ENCODE measurements around the gene IL18.
"Not testable (repeated sequence)": the region's sequence is repeated elsewhere in the genome, so short reads cannot be mapped to it uniquely, and the experiment has no call there.

Gene IL18

GRCh38 chr11:112163875-112164685 lies at the start of gene IL18:
IL18 (minus strand) TSS chr11:112164094; CDS start chr11:112155053, 9,041 bp downstream.
- DNase-seq: no peak

- no peak for DNase-seq
These were observed 48.8 kb upstream of the IL18 start for GRCh38 chr11:112212710-112213109.

GRCh38 chr11:112212290-112212689 lies 48.4 kb upstream of the IL18 start:
- DNase-seq: no peak

GRCh38 chr11:112211536-112211935 lies 47.6 kb upstream of the IL18 start:
- DNase-seq: no peak

GRCh38 chr11:112210890-112211289 lies 47.0 kb upstream of the IL18 start:
- DNase-seq: no peak

GRCh38 chr11:112206071-112206470 lies 42.2 kb upstream of the IL18 start:
- no peak for DNase-seq

- DNase-seq: no peak
These were observed 36.4 kb upstream of the IL18 start for GRCh38 chr11:112200252-112200651.

GRCh38 chr11:112199101-112199500 lies 35.2 kb upstream of the IL18 start:
- not testable (repeated sequence) for DNase-seq

GRCh38 chr11:112196519-112197087 lies 32.7 kb upstream of the IL18 start:
- DNase-seq: no peak

GRCh38 chr11:112195951-112196351 lies 32.1 kb upstream of the IL18 start:
- DNase-seq: no peak

- not testable (repeated sequence) for DNase-seq
These were observed 31.2 kb upstream of the IL18 start for GRCh38 chr11:112195113-112195512.

- no peak for DNase-seq
These were observed 22.4 kb upstream of the IL18 start for GRCh38 chr11:112186304-112186703.

- DNase-seq: no peak
These were observed 22.0 kb upstream of the IL18 start for GRCh38 chr11:112185883-112186282.

- DNase-seq: no peak
These were observed 19.0 kb upstream of the IL18 start for GRCh38 chr11:112182867-112183266.

- no peak for DNase-seq
These were observed 15.7 kb upstream of the IL18 start for GRCh38 chr11:112179601-112180000.

GRCh38 chr11:112178936-112179335 lies 15.0 kb upstream of the IL18 start:
- no peak for DNase-seq

GRCh38 chr11:112178428-112178827 lies 14.5 kb upstream of the IL18 start:
- DNase-seq: no peak

GRCh38 chr11:112177589-112177988 lies 13.7 kb upstream of the IL18 start:
- no peak for DNase-seq

- DNase-seq: no peak
These were observed 12.2 kb upstream of the IL18 start for GRCh38 chr11:112176077-112176476.

GRCh38 chr11:112175599-112175952 lies 11.7 kb upstream of the IL18 start:
- DNase-seq: no peak

- DNase-seq: peak; percentile 83
These were observed 11.1 kb upstream of the IL18 start, which contains the start of gene BCO2 for GRCh38 chr11:112174789-112175598. BCO2 (plus strand) TSS chr11:112175512; CDS start chr11:112175602, 90 bp downstream.

- DNase-seq: no peak
These were observed 9.3 kb upstream of the IL18 start for GRCh38 chr11:112173152-112173551.

GRCh38 chr11:112172362-112172994 lies 8.6 kb upstream of the IL18 start:
- DNase-seq: no peak

Measured in NCI-H69 (cell line).